ENCODE results near the gene CTDSP2. TPM values are rescaled to one million over a fixed set of nuclear protein-coding genes. Genes with fewer than 3 reads are reported as not detected.

Gene CTDSP2
- total and polyA plus RNA-seq, 10 of the 15 experiments (the other 5 are each of a cell fraction or from before 2014, with no cell fraction given), result 17.3 to 98.2 (median 54.1) TPM

- TF ChIP-seq IRF5 (IDR thresholded peaks at IDR 0.05; ENCODE audit: borderline replicate concordance) (no peak), KLF5 (IDR thresholded peaks at IDR 0.05; ENCODE audit: partially characterized antibody) (no peak), MAX (IDR thresholded peaks at IDR 0.05; ENCODE audit: low read depth, low read length) (no peak), SP1 (IDR thresholded peaks at IDR 0.05; ENCODE audit: low read depth, low read length) (no peak)
These were observed 45.2 kb upstream of the CTDSP2 start (continued) for GRCh38 chr12:57891542-57892228.

- ChIA-PET POLR2A (interaction anchor here (0.8 kb wide), 1 partner anchor 10 kb away, joined by 4 read pairs; no protein-coding TSS in a partner anchor), SMC1A (ENCODE audit: uncharacterized antibody, unreplicated experiment) (interaction anchor here (0.8 kb wide), 1 partner anchor 13 kb away, joined by 3 read pairs; no protein-coding TSS in a partner anchor), CTCF (interaction anchor here (0.9 to 1.3 kb wide), 2 partner anchors 10 to 88 kb away, joined by 3 read pairs; no protein-coding TSS in a partner anchor), RAD21 (ENCODE audit: unreplicated experiment) (no interaction called here)
- Histone ChIP-seq H3K4me3 (no peak overlapping the region), H3K27ac (ENCODE audit: control insufficient read depth, insufficient read depth) (no peak overlapping the region), H3K36me3 (ENCODE audit: control insufficient read depth in 2 of 2, insufficient read depth in 2 of 2, low read length in 1 of 2) (no peaks in the 10 kb centered on the region), H4K20me1 (ENCODE audit: control insufficient read depth, insufficient read depth) (no peaks in the 10 kb centered on the region), H2AFZ (ENCODE audit: control insufficient read depth, low read depth, low read length) (no peak overlapping the region), H3K4me1 (ENCODE audit: control insufficient read depth, insufficient read depth, low read length) (peaks cover 19% of the 10 kb centered on the region), H3K79me2 (ENCODE audit: control insufficient read depth, insufficient read depth, low read length) (no peaks in the 10 kb centered on the region), H3K9ac (ENCODE audit: control insufficient read depth, insufficient read depth, low read length) (no peak overlapping the region), H3K27me3 (replicated peaks in 1 of 2; ENCODE audit: control insufficient read depth in 2 of 2, insufficient read depth in 2 of 2, low read length in 1 of 2) (no peaks in the 10 kb centered on the region; a peak in 2 of 4 replicates), H3K4me2 (ENCODE audit: control insufficient read depth, insufficient read depth) (no peak overlapping the region), H3K9me3 (replicated peaks; ENCODE audit: control insufficient read depth, insufficient read depth, low read length) (no peaks in the 10 kb centered on the region)
- intact Hi-C loops (cut with micrococcal nuclease; ENCODE audit: unreplicated experiment), result no loop called here
- in situ Hi-C loops (cut with MboI), result no loop called here
- 43% methylated on average over 14 of the region's 14 CpGs for WGBS (ENCODE audit: insufficient coverage, insufficient replicate concordance, low lambda C conversion rate, missing lambda C conversion rate)
- no peak for FAIRE-seq
- no TSS peak for BruUV-seq (replicated peaks)
- no peak for DNase-seq (ENCODE audit: low read depth, low spot score)
- ATAC-seq, result no peak
- TF ChIP-seq CHD1 (IDR thresholded peaks at IDR 0.05; ENCODE audit: low read depth, low read length), result no peak
- TF ChIP-seq IRF4 (IDR thresholded peaks at IDR 0.05; ENCODE audit: low read depth, low read length), result no peak
- no peak for TF ChIP-seq RB1 (IDR thresholded peaks at IDR 0.05; ENCODE audit: borderline replicate concordance)
- TF ChIP-seq BCL11A (IDR thresholded peaks at IDR 0.05; ENCODE audit: low read depth, low read length), result no peak
- no peak for TF ChIP-seq NFYB (IDR thresholded peaks at IDR 0.05; ENCODE audit: insufficient read depth, low read depth, low read length)
- no peak for TF ChIP-seq E2F4 (IDR thresholded peaks at IDR 0.05; ENCODE audit: low read depth, low read length)
- TF ChIP-seq YY1 (IDR thresholded peaks at IDR 0.05; ENCODE audit: low read depth, low read length), result no peak
- no peak for TF ChIP-seq HSF1 (IDR thresholded peaks at IDR 0.05; ENCODE audit: low read depth, low read length)
These were observed 43.9 kb upstream of the CTDSP2 start for GRCh38 chr12:57890191-57891115.
